ENCODE data around the gene ZYX. TPM values are rescaled to one million over a fixed set of nuclear protein-coding genes. Genes with fewer than 3 reads are reported as not detected.
A peak's percentile ranks its signal among the peaks of the same experiment; 100 is the strongest.

Gene ZYX
- 100 to 1,000 TPM; 491 to 576 (median 546) TPM for total RNA-seq (2021; fragmentation: NEBNext Ultra II Directional; extraction: Animal tissue kit (Norgen Biotek cat#: 25700))
- long read RNA-seq, transcript ZYX-201 (10 exons, 2,493 nt), result major isoform, 118 of 337 reads
- long read RNA-seq, partial matches to known transcripts, result 103 of 337 reads
- long read RNA-seq, other reads (novel, unspliced or antisense), result 116 of 337 reads

- H3K27me3 Mint-ChIP-seq (ENCODE audit: insufficient read depth), result no peaks in the 10 kb centered on the region; the same call in 1 of the 2 replicates
- peak; percentile 91 for DNase-seq
- peak within 1 kb of the TSS; percentile 86 for H3K27ac Mint-ChIP-seq
- peaks cover 31% of the 10 kb centered on the region for H3K4me1 Mint-ChIP-seq (ENCODE audit: low read depth)
- TF ChIP-seq CTCF (IDR thresholded peaks at IDR 0.05), result no peak
- peaks cover 6% of the 10 kb centered on the region; the same call in 1 of the 2 replicates for H3K9me3 Mint-ChIP-seq
- peak within 1 kb of the TSS; percentile 89 for H3K4me3 Mint-ChIP-seq
- peaks cover 21% of the 10 kb centered on the region for H3K36me3 Mint-ChIP-seq (ENCODE audit: low read depth)
These were observed at the start of gene ZYX for GRCh38 chr7:143380646-143381426. Gene ZYX (plus strand): TSS chr7:143381345. CDS start chr7:143381572, 227 bp downstream.

- Mint-ChIP-seq H3K36me3 (ENCODE audit: low read depth) (no peaks in the 10 kb centered on the region), H3K4me1 (ENCODE audit: low read depth) (peaks cover 20% of the 10 kb centered on the region), H3K27me3 (ENCODE audit: insufficient read depth) (peaks cover 26% of the 10 kb centered on the region), H3K9me3 (no peaks in the 10 kb centered on the region), H3K27ac (no peak overlapping the region), H3K4me3 (no peak overlapping the region)
- no peak for TF ChIP-seq CTCF (IDR thresholded peaks at IDR 0.05)
- DNase-seq, result no peak
These were observed 46.9 kb upstream of the ZYX start for GRCh38 chr7:143334244-143334643.

GRCh38 chr7:143337216-143337615 lies 43.9 kb upstream of the ZYX start:
- Mint-ChIP-seq H3K9me3 (no peaks in the 10 kb centered on the region), H3K27me3 (ENCODE audit: insufficient read depth) (peaks cover 40% of the 10 kb centered on the region), H3K27ac (no peak overlapping the region), H3K4me1 (ENCODE audit: low read depth) (peaks cover 5% of the 10 kb centered on the region; the same call in 1 of the 2 replicates), H3K4me3 (no peak overlapping the region), H3K36me3 (ENCODE audit: low read depth) (no peaks in the 10 kb centered on the region)
- DNase-seq, result no peak
- no peak for TF ChIP-seq CTCF (IDR thresholded peaks at IDR 0.05)

- no peak for DNase-seq
- no peak overlapping the region for H3K4me3 Mint-ChIP-seq
- no peaks in the 10 kb centered on the region for H3K36me3 Mint-ChIP-seq (ENCODE audit: low read depth)
- H3K9me3 Mint-ChIP-seq, result no peaks in the 10 kb centered on the region
- TF ChIP-seq CTCF (IDR thresholded peaks at IDR 0.05), result no peak
- no peaks in the 10 kb centered on the region for H3K4me1 Mint-ChIP-seq (ENCODE audit: low read depth)
- H3K27me3 Mint-ChIP-seq (ENCODE audit: insufficient read depth), result peaks cover 54% of the 10 kb centered on the region
- no peak overlapping the region for H3K27ac Mint-ChIP-seq
These were observed 39.3 kb upstream of the ZYX start for GRCh38 chr7:143341842-143342241.

- no peaks in the 10 kb centered on the region for H3K36me3 Mint-ChIP-seq (ENCODE audit: low read depth)
- H3K27me3 Mint-ChIP-seq (ENCODE audit: insufficient read depth), result peaks cover 50% of the 10 kb centered on the region
- no peak overlapping the region for H3K4me3 Mint-ChIP-seq
- TF ChIP-seq CTCF (IDR thresholded peaks at IDR 0.05), result no peak
- H3K27ac Mint-ChIP-seq, result no peak overlapping the region
- no peaks in the 10 kb centered on the region for H3K9me3 Mint-ChIP-seq
- no peak for DNase-seq
- H3K4me1 Mint-ChIP-seq (ENCODE audit: low read depth), result no peaks in the 10 kb centered on the region
These were observed 37.5 kb upstream of the ZYX start for GRCh38 chr7:143343596-143343995.
